GM12892 (cell line): ENCODE measurements around the gene RASGRP3.

Source experiments
- DNase-seq: peaks from one replicate; pipeline ENCODE4 v3.0.0; 2011; ENCODE audit not compliant: insufficient read length
- FAIRE-seq: peaks from 2 replicates; lab custom pipeline; 2011; peaks lifted over from hg19 to GRCh38; lab: Jason Lieb, UNC
- POLR2A ChIP-seq: IDR thresholded peaks from 2 replicates; pipeline ENCODE4 v1.6.1; 2011; ENCODE audit warnings: low read depth, low read length, control low read depth
- POLR2AphosphoS5 ChIP-seq: IDR thresholded peaks from 2 replicates; pipeline ENCODE4 v1.6.1; 2011; ENCODE audit warnings: low read depth, low read length, control low read depth
- TAF1 ChIP-seq: IDR thresholded peaks from 2 replicates; pipeline ENCODE4 v1.6.1; 2011; ENCODE audit warnings: low read depth, mild to moderate bottlenecking, control low read depth, low read length, borderline replicate concordance

The RASGRP3 gene

DNA sequence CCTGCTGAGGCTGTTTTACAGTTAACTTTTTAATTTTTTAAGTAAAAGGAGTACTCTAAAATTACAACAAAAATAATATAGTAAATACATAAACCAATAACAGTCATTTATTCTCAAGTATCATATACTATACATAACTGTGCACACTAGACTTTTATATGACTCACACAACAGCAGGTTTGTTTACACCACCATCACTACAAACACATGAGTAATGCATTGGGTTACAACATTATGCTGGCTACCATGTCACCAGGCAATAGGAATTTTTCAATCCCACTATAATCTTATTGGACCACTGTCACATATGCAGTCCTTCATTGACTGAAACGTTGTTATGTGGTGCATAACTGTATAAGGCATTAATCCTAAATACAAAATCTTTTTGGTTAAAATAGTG is 42.5 kb downstream of the RASGRP3 start:
- TF ChIP-seq POLR2A, result no peak
- TF ChIP-seq TAF1, result no peak
- no peak for TF ChIP-seq POLR2AphosphoS5
- no peak for FAIRE-seq
- no peak for DNase-seq

DNA sequence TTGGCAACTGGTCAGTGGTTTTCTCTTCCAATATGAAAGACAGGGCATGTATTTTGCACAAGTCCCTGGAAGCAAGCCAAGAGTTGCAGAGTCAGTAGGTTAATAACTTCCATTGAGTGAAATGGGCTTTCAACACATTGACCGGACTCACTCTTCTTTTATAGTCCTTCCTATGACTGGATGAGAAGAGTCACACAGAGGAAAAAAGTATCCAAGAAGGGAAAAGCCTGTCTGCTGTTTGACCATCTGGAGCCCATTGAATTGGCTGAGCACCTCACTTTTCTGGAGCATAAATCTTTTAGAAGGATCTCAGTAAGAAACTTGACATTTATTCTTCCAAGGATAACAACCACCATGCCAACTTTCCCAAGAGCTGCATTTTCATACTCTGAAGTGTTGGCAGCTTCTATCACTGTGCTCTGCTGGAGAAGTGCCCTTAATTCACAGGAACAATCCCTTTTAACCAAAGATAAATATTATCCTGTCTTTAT is 45.4 kb downstream of the RASGRP3 start:
- TF ChIP-seq POLR2AphosphoS5 (no peak), POLR2A (no peak), TAF1 (no peak)
- no peak for DNase-seq
- FAIRE-seq, result no peak

DNA sequence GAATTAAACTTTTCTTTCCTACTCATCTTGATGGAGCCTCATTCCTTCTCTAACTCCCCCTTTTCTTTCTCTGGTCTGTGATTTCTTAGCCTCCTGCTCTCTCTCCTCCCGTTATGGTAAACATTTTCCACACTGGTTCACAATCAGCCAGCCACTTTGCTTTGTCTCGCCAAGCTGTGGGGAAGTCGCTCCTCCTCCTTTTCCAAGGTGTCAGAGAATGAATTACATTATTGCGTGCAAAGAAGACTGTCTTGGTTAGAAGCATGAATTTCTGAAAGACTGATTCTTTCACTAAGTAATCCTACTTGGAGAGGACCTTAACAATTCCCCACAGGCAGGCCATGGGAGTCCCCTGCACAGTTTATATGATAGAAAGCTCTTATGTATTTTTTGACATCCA is 46.1 kb downstream of the RASGRP3 start:
- DNase-seq, result no peak
- FAIRE-seq, result no peak
- TF ChIP-seq POLR2A, result no peak
- no peak for TF ChIP-seq POLR2AphosphoS5
- TF ChIP-seq TAF1, result no peak

DNA sequence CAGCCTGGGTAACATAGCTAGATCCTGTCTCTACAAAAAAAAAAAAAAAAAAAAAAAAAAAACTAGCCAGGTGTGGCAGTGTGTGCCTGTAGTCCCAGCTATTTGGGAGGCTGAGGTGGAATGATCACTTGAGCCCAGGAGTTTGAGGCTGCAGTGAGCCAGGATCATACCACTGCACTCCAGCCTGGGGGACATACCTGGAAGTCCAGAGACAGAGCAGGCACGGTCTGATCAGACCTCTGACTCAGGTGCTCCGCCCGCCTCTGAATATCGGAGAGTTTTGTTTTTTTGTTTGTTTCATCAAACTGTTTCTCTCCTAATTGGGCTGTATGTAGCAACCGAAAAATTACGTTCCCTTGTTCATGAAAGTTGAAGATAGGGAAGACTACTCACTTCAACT is 49.2 kb downstream of the RASGRP3 start:
- no peak for TF ChIP-seq POLR2AphosphoS5
- no peak for TF ChIP-seq TAF1
- TF ChIP-seq POLR2A, result no peak
- no peak for DNase-seq
- FAIRE-seq, result no peak

DNA sequence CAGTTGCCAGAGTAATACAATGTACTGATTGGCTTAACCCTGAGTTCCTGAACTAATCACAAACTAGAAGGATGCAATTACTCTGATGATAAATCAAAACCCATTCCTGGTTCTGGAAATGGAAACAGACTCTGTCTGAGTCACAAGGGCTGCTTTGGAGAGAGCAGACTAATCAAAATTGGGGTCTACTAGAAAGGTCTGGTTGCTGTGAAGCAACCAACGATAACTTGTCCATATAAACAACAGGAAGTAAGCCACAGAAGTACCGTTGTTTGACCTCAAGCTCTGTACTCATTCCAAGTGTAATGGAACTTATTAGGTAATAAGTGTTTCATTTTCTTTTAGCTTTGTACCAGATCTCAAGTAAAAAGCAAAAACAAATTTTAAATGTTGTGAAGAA is 49.7 kb downstream of the RASGRP3 start:
- no peak for TF ChIP-seq POLR2A
- no peak for TF ChIP-seq TAF1
- no peak for TF ChIP-seq POLR2AphosphoS5
- no peak for FAIRE-seq
- no peak for DNase-seq

DNA sequence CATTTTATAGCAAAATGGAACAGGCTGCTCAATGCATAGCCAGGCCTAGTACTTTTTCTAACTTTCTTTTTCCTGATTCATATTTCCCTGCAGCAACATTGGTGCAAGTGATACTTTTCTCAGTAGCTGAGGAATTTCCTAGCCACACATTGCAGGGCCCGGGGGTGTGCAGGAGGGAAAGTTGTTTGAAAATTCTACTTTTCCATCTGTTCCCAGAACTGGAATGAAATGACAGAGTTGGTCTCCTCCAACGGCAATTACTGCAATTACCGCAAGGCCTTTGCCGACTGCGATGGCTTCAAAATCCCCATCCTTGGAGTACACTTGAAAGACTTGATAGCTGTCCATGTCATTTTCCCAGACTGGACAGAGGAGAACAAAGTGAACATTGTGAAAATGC is 50.5 kb downstream of the RASGRP3 start:
- FAIRE-seq (no peak), DNase-seq (no peak)
- TF ChIP-seq POLR2A, result no peak
- TF ChIP-seq POLR2AphosphoS5, result no peak
- no peak for TF ChIP-seq TAF1

DNA sequence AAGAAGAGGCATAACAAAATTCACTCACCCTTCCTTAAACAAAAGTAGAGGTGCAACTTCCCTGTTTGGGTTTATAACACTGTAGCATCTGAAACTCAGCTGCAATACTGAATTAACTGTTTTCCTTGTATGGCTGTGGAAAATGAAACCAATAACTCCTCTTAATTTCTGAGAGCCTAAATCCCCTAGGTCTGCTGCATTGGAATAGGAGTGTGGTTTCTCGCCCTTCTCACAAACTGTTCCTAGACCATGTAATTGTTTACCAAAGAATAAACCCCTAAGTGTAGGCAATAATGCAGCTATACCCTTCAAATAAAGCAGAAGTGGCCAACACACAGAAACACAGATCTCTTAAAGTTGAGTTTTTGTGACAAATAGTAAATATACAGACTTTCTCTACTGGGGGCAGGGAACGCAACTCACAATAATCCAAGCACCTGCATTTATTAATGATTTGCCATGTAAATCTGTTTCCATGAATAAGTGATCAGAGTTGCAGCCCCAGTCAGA is 52.0 kb downstream of the RASGRP3 start:
- no peak for TF ChIP-seq POLR2A
- TF ChIP-seq POLR2AphosphoS5, result no peak
- TF ChIP-seq TAF1, result no peak
- FAIRE-seq (no peak), DNase-seq (no peak)

DNA sequence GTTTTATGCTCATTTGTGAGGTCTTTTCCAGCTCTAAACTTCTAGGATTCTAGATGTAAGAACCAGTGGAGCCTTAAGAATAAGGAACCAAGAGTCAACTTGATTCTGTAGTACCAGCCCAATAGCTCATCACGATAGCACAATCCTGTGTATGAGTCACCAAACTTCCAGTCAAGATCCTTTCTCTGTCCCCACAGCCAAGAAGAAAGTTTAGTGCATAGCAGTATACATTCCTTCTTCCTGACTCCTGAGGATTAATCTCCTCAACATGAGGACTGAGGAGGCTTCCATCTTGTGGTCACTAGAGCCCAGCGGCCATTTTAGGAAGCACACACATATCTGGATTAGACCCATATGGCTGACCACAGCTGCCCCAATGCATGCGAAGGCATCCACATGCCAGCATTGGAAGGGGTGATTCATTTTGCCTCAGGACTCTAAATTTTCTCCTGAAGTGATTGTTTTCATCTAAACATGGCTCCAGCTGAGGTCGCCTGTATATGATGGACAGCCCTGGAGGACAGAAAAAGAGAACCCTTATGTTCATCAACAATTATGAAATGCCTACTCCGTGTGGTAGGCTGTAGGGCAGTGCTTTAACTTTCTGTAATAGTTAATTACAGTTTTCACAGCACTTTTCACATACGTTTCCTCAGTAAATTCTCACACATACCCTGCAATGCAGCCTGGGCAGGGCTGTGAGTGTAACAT is 53.5 kb downstream of the RASGRP3 start:
- TF ChIP-seq POLR2A (no peak), POLR2AphosphoS5 (no peak), TAF1 (no peak)
- DNase-seq (no peak), FAIRE-seq (peak; percentile 81)

DNA sequence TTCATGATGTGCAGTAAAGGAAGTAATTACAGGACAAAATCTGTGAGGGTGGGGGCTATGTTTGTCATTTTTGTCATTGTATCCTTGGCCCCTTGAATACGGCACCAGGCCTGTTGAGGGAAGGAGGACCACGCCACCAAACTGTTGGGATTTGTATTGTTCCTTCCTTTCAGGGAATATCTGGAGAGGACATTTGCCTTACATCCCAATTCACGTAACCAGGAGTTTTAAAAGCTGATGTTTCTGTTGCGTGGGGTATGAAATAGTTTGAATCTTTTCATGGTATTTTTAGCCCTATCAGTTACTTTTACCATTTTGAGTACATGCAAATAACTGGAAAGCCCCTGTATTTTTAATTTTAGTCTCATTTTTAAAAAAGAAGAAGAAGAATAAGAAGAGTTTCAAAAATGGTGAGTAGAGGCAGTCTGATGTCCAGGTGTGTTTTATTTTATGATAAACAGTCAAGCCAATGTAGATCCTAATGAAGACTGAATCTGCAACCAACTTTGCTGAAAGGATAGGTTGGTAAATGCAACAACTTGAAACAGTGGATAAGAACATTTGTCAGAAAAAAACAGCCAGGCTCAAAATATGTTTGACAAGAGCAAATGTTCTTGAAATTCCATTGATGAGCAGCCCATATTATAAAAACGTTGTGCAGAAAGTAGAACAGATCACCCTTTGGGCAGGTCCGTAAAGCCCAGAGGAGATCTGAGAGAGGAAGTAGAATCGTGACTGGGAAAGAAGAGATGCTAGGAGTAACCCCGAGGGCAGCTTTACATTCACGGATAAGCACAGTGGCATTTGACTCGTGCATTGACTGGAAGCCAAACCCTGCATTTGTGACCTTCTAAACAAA is 54.5 kb downstream of the RASGRP3 start:
- DNase-seq (no peak), FAIRE-seq (peak; percentile 82)
- TF ChIP-seq POLR2A, result no peak; the same call in 1 of the 2 replicates
- TF ChIP-seq POLR2AphosphoS5, result peak; percentile 29; the same call in 1 of the 2 replicates
- TF ChIP-seq TAF1, result no peak

DNA sequence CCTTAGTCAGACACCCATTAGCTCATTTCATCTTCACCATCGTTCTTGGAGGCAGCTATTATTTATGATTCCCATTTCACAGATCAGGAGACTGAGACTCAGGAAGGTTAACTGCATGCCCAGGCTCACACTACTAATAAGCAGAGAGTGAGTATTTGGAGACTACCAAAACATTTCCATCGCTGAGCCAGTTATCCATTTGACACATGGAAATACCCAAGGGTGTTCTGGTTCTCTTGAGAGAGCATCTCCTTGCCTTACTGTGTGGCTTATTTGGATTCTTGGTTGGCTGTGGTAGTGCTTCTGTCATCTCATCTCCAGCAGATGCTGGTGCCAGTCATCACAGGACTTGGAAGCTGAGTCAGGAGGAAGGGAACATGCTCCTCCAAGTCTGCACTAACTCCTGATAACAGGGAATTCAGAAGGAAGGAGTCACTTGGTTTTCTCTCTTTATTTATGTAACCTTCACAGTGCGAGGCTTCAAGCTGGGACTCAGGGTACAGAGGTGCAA is 55.2 kb downstream of the RASGRP3 start:
- peak; percentile 84 for FAIRE-seq
- TF ChIP-seq TAF1 (no peak), POLR2AphosphoS5 (peak; percentile 53), POLR2A (peak; percentile 31)
- DNase-seq, result no peak

DNA sequence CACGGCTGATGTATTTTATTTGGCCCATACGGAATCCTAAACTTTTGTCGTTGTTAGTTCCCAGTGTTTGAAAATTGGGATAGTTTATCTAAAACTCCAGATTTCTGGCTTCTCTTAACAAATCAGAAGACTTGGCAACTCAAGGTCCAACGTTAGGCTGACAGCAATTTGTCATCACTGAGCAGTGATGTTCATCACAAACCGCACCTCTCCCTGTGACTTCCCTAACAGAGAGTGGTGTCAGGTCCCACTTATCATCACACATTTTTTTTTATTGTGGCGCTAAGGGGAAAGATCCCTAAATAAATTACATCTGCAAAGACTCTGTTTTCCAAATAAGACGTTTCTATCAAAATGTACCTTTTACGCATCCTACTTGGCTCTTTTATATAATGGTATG is 55.7 kb downstream of the RASGRP3 start:
- DNase-seq, result no peak
- no peak for TF ChIP-seq POLR2AphosphoS5
- TF ChIP-seq POLR2A, result no peak
- TF ChIP-seq TAF1, result no peak
- no peak for FAIRE-seq

DNA sequence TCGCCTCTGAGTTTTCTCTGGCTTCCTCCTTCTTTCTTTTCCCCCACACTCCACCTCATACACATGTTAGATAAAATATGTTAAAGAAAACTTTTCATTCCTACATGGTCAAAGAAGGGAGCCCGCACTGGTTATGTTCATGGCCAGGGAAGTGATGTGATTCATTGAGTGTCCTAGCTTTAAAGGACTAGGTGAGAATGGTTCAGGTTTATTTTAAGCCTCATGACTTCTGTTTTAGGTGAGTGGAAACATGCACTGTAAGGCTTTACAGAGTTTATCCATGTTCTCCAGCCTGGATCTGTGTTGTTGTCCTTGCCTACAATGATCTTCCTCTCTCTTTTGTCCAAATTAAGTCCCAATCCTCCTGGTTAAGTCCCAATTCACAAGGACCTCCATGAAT is 56.5 kb downstream of the RASGRP3 start:
- DNase-seq (no peak), FAIRE-seq (no peak)
- no peak for TF ChIP-seq POLR2AphosphoS5
